Activated CD8-positive, alpha-beta T cell treated with anti-CD3 and anti-CD28 coated beads, Interleukin-2, amount 10 ng/mL, durations not matched to agents 7 days and 5 days (primary cell): ENCODE measurements around the gene UBE2Q2. TPM values are rescaled to one million over a fixed set of nuclear protein-coding genes. Genes with fewer than 3 reads are reported as not detected.
A peak's percentile ranks its signal among the peaks of the same experiment; 100 is the strongest.

Experiments used
- ATAC-seq: fragments of 150-1000 bp; cut with Tn5 transposase; one replicate; pipeline ENCODE4 v1.10.0; 2021; ENCODE audit warnings: moderate library complexity
- CTCF ChIA-PET: fragments of 350-600 bp; sonication (Branson Sonifier 250); formaldehyde crosslinking; loops from one replicate; lab custom pipeline; 2021; ENCODE audit warnings: antibody characterized with exemption; lab: Charles Lee
- POLR2A ChIA-PET: fragments of 350-600 bp; sonication (Branson Sonifier 250); formaldehyde crosslinking; loops from one replicate; lab custom pipeline; 2021; ENCODE audit warnings: antibody characterized with exemption; lab: Charles Lee
- DNase-seq: peaks from one replicate; pipeline ENCODE4 v3.0.0-alpha.2; 2020
- H3K27ac Mint-ChIP-seq: one replicate; pipeline ENCODE4 v1.8.0; 2021; ENCODE audit warnings: mild to moderate bottlenecking, mixed read lengths
- H3K27me3 Mint-ChIP-seq: one replicate; pipeline ENCODE4 v1.8.0; 2021; ENCODE audit warnings: low read depth, mixed read lengths
- H3K36me3 Mint-ChIP-seq: one replicate; pipeline ENCODE4 v1.8.0; 2021; ENCODE audit warnings: low read depth, mixed read lengths
- H3K4me1 Mint-ChIP-seq: one replicate; pipeline ENCODE4 v1.8.0; 2021; ENCODE audit warnings: low read depth, mixed read lengths
- H3K4me3 Mint-ChIP-seq: one replicate; pipeline ENCODE4 v1.8.0; 2021; ENCODE audit warnings: mild to moderate bottlenecking, mixed read lengths
- H3K9me3 Mint-ChIP-seq: one replicate; pipeline ENCODE4 v1.8.0; 2022; ENCODE audit warnings: mixed read lengths; ENCODE audit not compliant: insufficient read depth
- total RNA-seq, 2 experiments: library from RNA; stranded (reverse); gene quantifications; one replicate each; pipeline ENCODE4 v1.2.3, GENCODE V29; 2021

The UBE2Q2 gene
- total RNA-seq, 2 experiments from 2014 or later, result 27.9 to 28.2 TPM

- ATAC-seq, result no peak
- Mint-ChIP-seq H3K4me3 (no peak overlapping the region), H3K9me3 (no peaks in the 10 kb centered on the region), H3K27ac (no peak overlapping the region), H3K36me3 (peaks cover 2% of the 10 kb centered on the region), H3K27me3 (peaks cover 13% of the 10 kb centered on the region), H3K4me1 (peaks cover 10% of the 10 kb centered on the region)
- no peak for DNase-seq
- CTCF ChIA-PET, result interaction anchor here (0.6 to 2.3 kb wide), 8 partner anchors 10 to 840 kb away, joined by 3 to 26 read pairs (median 4); no protein-coding TSS in a partner anchor
- POLR2A ChIA-PET, result interaction anchor here (0.6 kb wide), 1 partner anchor 93 kb away, joined by 4 read pairs; no protein-coding TSS in a partner anchor
Measured at GRCh38 chr15:75810874-75811498, 32.3 kb upstream of the UBE2Q2 start.

- Mint-ChIP-seq H3K27ac (no peak overlapping the region), H3K27me3 (peaks cover 9% of the 10 kb centered on the region), H3K36me3 (peaks cover 2% of the 10 kb centered on the region), H3K4me3 (no peak overlapping the region), H3K9me3 (no peaks in the 10 kb centered on the region), H3K4me1 (peaks cover 15% of the 10 kb centered on the region)
- ATAC-seq (no peak), DNase-seq (no peak)
- ChIA-PET POLR2A (no interaction called here), CTCF (interaction anchor here (0.6 to 1.2 kb wide), 3 partner anchors 20 to 841 kb away, joined by 3 read pairs; no protein-coding TSS in a partner anchor)
Measured at GRCh38 chr15:75811626-75812025, 31.6 kb upstream of the UBE2Q2 start.

GRCh38 chr15:75814794-75815193 is 28.5 kb upstream of the UBE2Q2 start:
- DNase-seq (no peak), ATAC-seq (no peak)
- H3K36me3 Mint-ChIP-seq, result peaks cover 2% of the 10 kb centered on the region
- no peaks in the 10 kb centered on the region for H3K9me3 Mint-ChIP-seq
- ChIA-PET POLR2A (no interaction called here), CTCF (interaction anchor here (0.9 to 2.4 kb wide), 3 partner anchors 13 to 325 kb away, joined by 3 to 11 read pairs (median 8); no protein-coding TSS in a partner anchor)
- H3K4me1 Mint-ChIP-seq, result peaks cover 16% of the 10 kb centered on the region
- peaks cover 9% of the 10 kb centered on the region for H3K27me3 Mint-ChIP-seq
- H3K4me3 Mint-ChIP-seq, result no peak overlapping the region
- H3K27ac Mint-ChIP-seq, result no peak overlapping the region

GRCh38 chr15:75815811-75816719 is 27.2 kb upstream of the UBE2Q2 start:
- H3K9me3 Mint-ChIP-seq, result no peaks in the 10 kb centered on the region
- H3K4me3 Mint-ChIP-seq, result no peak overlapping the region
- DNase-seq (no peak), ATAC-seq (no peak)
- ChIA-PET POLR2A (no interaction called here), CTCF (interaction anchor here (1.0 to 2.4 kb wide), 5 partner anchors 13 to 323 kb away, joined by 3 to 11 read pairs (median 5); no protein-coding TSS in a partner anchor)
- peaks cover 2% of the 10 kb centered on the region for H3K27me3 Mint-ChIP-seq
- H3K27ac Mint-ChIP-seq, result peak overlapping the region; percentile 63
- H3K36me3 Mint-ChIP-seq, result peaks cover 2% of the 10 kb centered on the region
- H3K4me1 Mint-ChIP-seq, result peaks cover 18% of the 10 kb centered on the region

GRCh38 chr15:75817138-75817935 is 25.9 kb upstream of the UBE2Q2 start:
- Mint-ChIP-seq H3K27me3 (peaks cover 2% of the 10 kb centered on the region), H3K27ac (peak overlapping the region; percentile 53), H3K9me3 (no peaks in the 10 kb centered on the region), H3K4me1 (peaks cover 18% of the 10 kb centered on the region), H3K36me3 (peaks cover 2% of the 10 kb centered on the region), H3K4me3 (peak overlapping the region; percentile 34)
- DNase-seq, result no peak
- ChIA-PET POLR2A (no interaction called here), CTCF (interaction anchor here (1.3 to 2.1 kb wide), 2 partner anchors 103 to 322 kb away, joined by 3 to 8 read pairs; no protein-coding TSS in a partner anchor)
- peak; percentile 70 for ATAC-seq

GRCh38 chr15:75820206-75820605 is 23.0 kb upstream of the UBE2Q2 start:
- POLR2A ChIA-PET, result no interaction called here

GRCh38 chr15:75821786-75822345 is 21.4 kb upstream of the UBE2Q2 start:
- ChIA-PET CTCF (interaction anchor here (1.2 to 1.7 kb wide), 5 partner anchors 12 to 317 kb away, joined by 3 to 5 read pairs (median 3); no protein-coding TSS in a partner anchor), POLR2A (no interaction called here)
- ATAC-seq (no peak), DNase-seq (no peak)
- peaks cover 7% of the 10 kb centered on the region for H3K4me1 Mint-ChIP-seq
- no peaks in the 10 kb centered on the region for H3K9me3 Mint-ChIP-seq
- H3K27ac Mint-ChIP-seq, result no peak overlapping the region
- no peak overlapping the region for H3K4me3 Mint-ChIP-seq
- H3K27me3 Mint-ChIP-seq, result peaks cover 14% of the 10 kb centered on the region
- H3K36me3 Mint-ChIP-seq, result no peaks in the 10 kb centered on the region

More at GRCh38 chr15:75820206-75820605, 23.0 kb upstream of the UBE2Q2 start:
- no peak overlapping the region for H3K4me3 Mint-ChIP-seq
- no peaks in the 10 kb centered on the region for H3K9me3 Mint-ChIP-seq
- ATAC-seq (no peak), DNase-seq (no peak)
- H3K4me1 Mint-ChIP-seq, result peaks cover 18% of the 10 kb centered on the region
- CTCF ChIA-PET, result interaction anchor here (1.2 to 1.6 kb wide), 4 partner anchors 10 to 87 kb away, joined by 3 to 5 read pairs (median 4); no protein-coding TSS in a partner anchor
- H3K36me3 Mint-ChIP-seq, result peaks cover 2% of the 10 kb centered on the region
- H3K27me3 Mint-ChIP-seq, result peaks cover 12% of the 10 kb centered on the region
- no peak overlapping the region for H3K27ac Mint-ChIP-seq

- no peaks in the 10 kb centered on the region for H3K9me3 Mint-ChIP-seq
Measured at GRCh38 chr15:75822685-75823278, 20.5 kb upstream of the UBE2Q2 start.

GRCh38 chr15:75823860-75824613 is 19.2 kb upstream of the UBE2Q2 start:
- peaks cover 21% of the 10 kb centered on the region for H3K27me3 Mint-ChIP-seq
- no peaks in the 10 kb centered on the region for H3K9me3 Mint-ChIP-seq
- ATAC-seq (no peak), DNase-seq (no peak)
- H3K4me3 Mint-ChIP-seq, result no peak overlapping the region
- ChIA-PET POLR2A (no interaction called here), CTCF (interaction anchor here (0.6 kb wide), 1 partner anchor 22 kb away, joined by 3 read pairs; no protein-coding TSS in a partner anchor)
- H3K27ac Mint-ChIP-seq, result no peak overlapping the region
- H3K36me3 Mint-ChIP-seq, result no peaks in the 10 kb centered on the region
- H3K4me1 Mint-ChIP-seq, result peaks cover 9% of the 10 kb centered on the region

More at GRCh38 chr15:75822685-75823278, 20.5 kb upstream of the UBE2Q2 start:
- Mint-ChIP-seq H3K27ac (no peak overlapping the region), H3K4me1 (peaks cover 2% of the 10 kb centered on the region), H3K36me3 (no peaks in the 10 kb centered on the region), H3K4me3 (no peak overlapping the region), H3K27me3 (peaks cover 20% of the 10 kb centered on the region)
- ATAC-seq (no peak), DNase-seq (no peak)
- ChIA-PET POLR2A (no interaction called here), CTCF (interaction anchor here (0.7 to 1.6 kb wide), 3 partner anchors 18 to 446 kb away, joined by 3 to 4 read pairs (median 4); no protein-coding TSS in a partner anchor)

- H3K27me3 Mint-ChIP-seq, result peaks cover 21% of the 10 kb centered on the region
- H3K36me3 Mint-ChIP-seq, result no peaks in the 10 kb centered on the region
- POLR2A ChIA-PET, result no interaction called here
Measured at GRCh38 chr15:75827691-75828090, 15.6 kb upstream of the UBE2Q2 start.

More at GRCh38 chr15:75827691-75828090, 15.6 kb upstream of the UBE2Q2 start:
- DNase-seq (no peak), ATAC-seq (no peak)
- CTCF ChIA-PET, result interaction anchor here (1.0 to 1.1 kb wide), 2 partner anchors 26 to 44 kb away, joined by 3 to 5 read pairs; no protein-coding TSS in a partner anchor
- Mint-ChIP-seq H3K4me3 (no peak overlapping the region), H3K27ac (no peak overlapping the region), H3K4me1 (peaks cover 17% of the 10 kb centered on the region), H3K9me3 (no peaks in the 10 kb centered on the region)
